CD14-positive monocyte (primary cell): ENCODE results near the gene CLIP4. TPM values are rescaled to one million over a fixed set of nuclear protein-coding genes. Genes with fewer than 3 reads are reported as not detected.

Source experiments
- DNase-seq, 3 donors: peaks; one replicate each; pipeline ENCODE4 v3.0.0-alpha.2; 2011 to 2022
- H2AFZ ChIP-seq: 2 replicates; pipeline ENCODE4 v1.6.0; 2012; ENCODE audit warnings: mild to moderate bottlenecking, low read depth, low read length, inconsistent platforms; ENCODE audit not compliant: insufficient read depth, poor library complexity, severe bottlenecking
- H3K27ac ChIP-seq, 2 donors: 1 replicate in 1 of 2; 2 replicates in 1 of 2; pipeline ENCODE4 v1.5.1; 2012 to 2013; ENCODE audit warnings: low read length in 2 of 2, control low read depth in 1 of 2, inconsistent platforms in 1 of 2, low read depth in 1 of 2, mild to moderate bottlenecking in 1 of 2
- H3K27me3 ChIP-seq, 2 donors: one replicate each; pipeline versions ENCODE4 v1.6.0 to v1.6.1; 2011 to 2013; ENCODE audit warnings: low read length in 2 of 2; ENCODE audit not compliant: control insufficient read depth in 2 of 2, insufficient read depth in 2 of 2
- H3K36me3 ChIP-seq, 2 donors: replicated peaks in 1 of 2; 1 replicate in 1 of 2; 2 replicates in 1 of 2; pipeline versions ENCODE4 v1.5.1 to v1.6.1; 2012 to 2013; ENCODE audit warnings: low read length in 2 of 2, control low read depth in 1 of 2, inconsistent platforms in 1 of 2, mild to moderate bottlenecking in 1 of 2; ENCODE audit not compliant: insufficient read depth in 2 of 2, control insufficient read depth in 1 of 2
- H3K4me1 ChIP-seq, 2 donors: 1 replicate in 1 of 2; 2 replicates in 1 of 2; pipeline versions ENCODE4 v1.5.1 to v1.6.1; 2012 to 2013; ENCODE audit warnings: low read length in 2 of 2, control low read depth in 1 of 2, inconsistent platforms in 1 of 2, mild to moderate bottlenecking in 1 of 2, moderate library complexity in 1 of 2; ENCODE audit not compliant: insufficient read depth in 2 of 2, control insufficient read depth in 1 of 2
- H3K4me2 ChIP-seq: replicated peaks from 2 replicates; pipeline ENCODE3; 2012; ENCODE audit warnings: low read length, moderate library complexity, mild to moderate bottlenecking; ENCODE audit not compliant: poor library complexity, severe bottlenecking; ENCODE audit errors: extremely low read depth
- H3K4me3 ChIP-seq, 3 experiments: fragments of 200-600 bp in 1 of 3; sonication (generic) in 1 of 3; replicated peaks in 1 of 3; 1 replicate in 2 of 3; 2 replicates in 1 of 3; pipeline ENCODE4 v1.5.1; 2011 to 2013; ENCODE audit warnings: low read length in 3 of 3, mild to moderate bottlenecking in 3 of 3, control low read depth in 2 of 3, low read depth in 2 of 3, inconsistent platforms in 1 of 3, moderate library complexity in 1 of 3
- H3K79me2 ChIP-seq: 2 replicates; pipeline ENCODE4 v1.6.0; 2012; ENCODE audit warnings: mild to moderate bottlenecking, control low read depth, inconsistent platforms, low read length, moderate library complexity; ENCODE audit not compliant: insufficient read depth
- H3K9ac ChIP-seq: 2 replicates; pipeline ENCODE4 v1.6.0; 2017; ENCODE audit warnings: low read length, mild to moderate bottlenecking; ENCODE audit not compliant: insufficient read depth, poor library complexity, severe bottlenecking
- H3K9me3 ChIP-seq, 2 donors: replicated peaks in 1 of 2; 1 replicate in 1 of 2; 2 replicates in 1 of 2; pipeline versions ENCODE4 v1.5.1 to v1.6.1; 2012 to 2013; ENCODE audit warnings: low read length in 2 of 2, control low read depth in 1 of 2; ENCODE audit not compliant: control insufficient read depth in 1 of 2, insufficient read depth in 1 of 2
- H4K20me1 ChIP-seq: 2 replicates; pipeline ENCODE4 v1.6.0; 2012; ENCODE audit warnings: mild to moderate bottlenecking, low read length, control low read depth, moderate library complexity; ENCODE audit not compliant: insufficient read depth
- H3K27ac Mint-ChIP-seq, 7 donors: one replicate each; pipeline ENCODE4 v1.8.0; 2020; ENCODE audit warnings: mild to moderate bottlenecking in 7 of 7, mixed read lengths in 7 of 7, moderate library complexity in 6 of 7, inconsistent platforms in 2 of 7
- H3K27me3 Mint-ChIP-seq, 3 donors: one replicate each; pipeline ENCODE4 v1.8.0; 2021 to 2022; ENCODE audit warnings: low read depth in 3 of 3, mild to moderate bottlenecking in 3 of 3, mixed read lengths in 3 of 3, moderate library complexity in 3 of 3, inconsistent platforms in 1 of 3
- H3K36me3 Mint-ChIP-seq, 2 donors: one replicate each; pipeline ENCODE4 v1.8.0; 2020; ENCODE audit warnings: mixed read lengths in 2 of 2, inconsistent platforms in 1 of 2, mild to moderate bottlenecking in 1 of 2
- H3K4me1 Mint-ChIP-seq: one replicate; pipeline ENCODE4 v1.8.0; 2020; ENCODE audit warnings: mild to moderate bottlenecking, mixed read lengths
- H3K4me3 Mint-ChIP-seq, 2 donors: one replicate each; pipeline ENCODE4 v1.8.0; 2020; ENCODE audit warnings: mild to moderate bottlenecking in 2 of 2, mixed read lengths in 2 of 2, moderate library complexity in 1 of 2
- H3K9me3 Mint-ChIP-seq, 7 donors: one replicate each; pipeline ENCODE4 v1.8.0; 2020 to 2022; ENCODE audit warnings: mixed read lengths in 7 of 7, mild to moderate bottlenecking in 6 of 7, moderate library complexity in 6 of 7, inconsistent platforms in 2 of 7
- WGBS: methylation state at CpG from one replicate; pipeline ENCODE4 v1.1.5; 2013; ENCODE audit warnings: missing lambda C conversion rate; ENCODE audit not compliant: insufficient coverage; 5-methylcytosine and 5-hydroxymethylcytosine counted together
- intact Hi-C, 2 donors: fragments of 100-400 bp; cut with micrococcal nuclease; formaldehyde crosslinking; loops; one replicate each; pipeline versions ENCODE4 v1.15.0 to v1.15.1; 2023
- polyA plus RNA-seq, 3 donors: library from polyadenylated mRNA; depleted of rRNA in 1 of 3; unstranded in 2 of 3; stranded (reverse) in 1 of 3; fragments of 300-500 nt in 2 of 3; fragments of >200 nt in 1 of 3; fragmentation: Illumina TruSeq in 2 of 3; gene quantifications; 1 replicate in 2 of 3; 2 replicates in 1 of 3; pipeline ENCODE4 v1.2.3, GENCODE V29; 2012 to 2021
- TF ChIP-seq, protein P1 (sequence below): fragments of 200-600 bp; IDR thresholded peaks from one replicate; pipeline ENCODE4 v1.8.0; 2022; ENCODE audit warnings: antibody characterized with exemption, mild to moderate bottlenecking

Gene CLIP4
- polyA plus RNA-seq, 3 donors = 19.6 to 29.8 (median 21.7) TPM

DNA sequence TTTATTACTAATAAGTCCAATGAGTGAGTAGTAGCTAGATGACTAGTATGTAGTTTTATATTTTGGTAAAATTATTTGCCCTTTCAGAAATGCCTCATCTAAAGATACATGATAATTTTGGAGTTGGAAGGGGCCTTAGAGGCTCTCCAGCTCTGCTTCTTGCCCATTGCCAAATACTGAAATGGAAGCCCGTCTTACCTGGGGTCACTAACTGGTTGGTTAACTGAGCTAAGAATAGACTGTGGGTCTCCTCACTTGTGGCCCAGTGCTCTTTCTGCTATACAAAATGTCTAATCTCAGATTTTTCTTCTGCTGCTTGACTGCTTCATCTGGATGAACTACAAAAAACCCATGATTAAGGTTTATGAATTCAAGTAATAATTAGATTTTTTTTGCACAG lies 67.1 kb downstream of the CLIP4 start:
- Histone ChIP-seq H3K9me3 (peaks cover 0 to 2% of the 10 kb centered on the region in 2 donors), H3K9ac (no peak overlapping the region), H3K4me3 (no peak overlapping the region), H2AFZ (no peak overlapping the region), H3K27me3 (no peaks in the 10 kb centered on the region), H4K20me1 (no peaks in the 10 kb centered on the region), H3K4me1 (no peaks in the 10 kb centered on the region), H3K79me2 (no peaks in the 10 kb centered on the region), H3K36me3 (peaks cover 15 to 25% of the 10 kb centered on the region in 2 donors), H3K4me2 (no peak overlapping the region), H3K27ac (no peak overlapping the region)
- peaks cover 0 to 2% (median under 1%) of the 10 kb centered on the region in 7 donors for H3K9me3 Mint-ChIP-seq
- no peaks in the 10 kb centered on the region for H3K27me3 Mint-ChIP-seq
- peaks cover 22 to 35% of the 10 kb centered on the region in 2 donors for H3K36me3 Mint-ChIP-seq
- TF ChIP-seq, protein P1, sequence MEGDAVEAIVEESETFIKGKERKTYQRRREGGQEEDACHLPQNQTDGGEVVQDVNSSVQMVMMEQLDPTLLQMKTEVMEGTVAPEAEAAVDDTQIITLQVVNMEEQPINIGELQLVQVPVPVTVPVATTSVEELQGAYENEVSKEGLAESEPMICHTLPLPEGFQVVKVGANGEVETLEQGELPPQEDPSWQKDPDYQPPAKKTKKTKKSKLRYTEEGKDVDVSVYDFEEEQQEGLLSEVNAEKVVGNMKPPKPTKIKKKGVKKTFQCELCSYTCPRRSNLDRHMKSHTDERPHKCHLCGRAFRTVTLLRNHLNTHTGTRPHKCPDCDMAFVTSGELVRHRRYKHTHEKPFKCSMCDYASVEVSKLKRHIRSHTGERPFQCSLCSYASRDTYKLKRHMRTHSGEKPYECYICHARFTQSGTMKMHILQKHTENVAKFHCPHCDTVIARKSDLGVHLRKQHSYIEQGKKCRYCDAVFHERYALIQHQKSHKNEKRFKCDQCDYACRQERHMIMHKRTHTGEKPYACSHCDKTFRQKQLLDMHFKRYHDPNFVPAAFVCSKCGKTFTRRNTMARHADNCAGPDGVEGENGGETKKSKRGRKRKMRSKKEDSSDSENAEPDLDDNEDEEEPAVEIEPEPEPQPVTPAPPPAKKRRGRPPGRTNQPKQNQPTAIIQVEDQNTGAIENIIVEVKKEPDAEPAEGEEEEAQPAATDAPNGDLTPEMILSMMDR = no peak
- DNase-seq = no peak
- no peak overlapping the region for H3K4me3 Mint-ChIP-seq
- WGBS = no CpG with 5 or more reads among the region's 1 CpG
- intact Hi-C loops = no loop called here
- H3K27ac Mint-ChIP-seq = no peak overlapping the region
- H3K4me1 Mint-ChIP-seq = no peaks in the 10 kb centered on the region

DNA sequence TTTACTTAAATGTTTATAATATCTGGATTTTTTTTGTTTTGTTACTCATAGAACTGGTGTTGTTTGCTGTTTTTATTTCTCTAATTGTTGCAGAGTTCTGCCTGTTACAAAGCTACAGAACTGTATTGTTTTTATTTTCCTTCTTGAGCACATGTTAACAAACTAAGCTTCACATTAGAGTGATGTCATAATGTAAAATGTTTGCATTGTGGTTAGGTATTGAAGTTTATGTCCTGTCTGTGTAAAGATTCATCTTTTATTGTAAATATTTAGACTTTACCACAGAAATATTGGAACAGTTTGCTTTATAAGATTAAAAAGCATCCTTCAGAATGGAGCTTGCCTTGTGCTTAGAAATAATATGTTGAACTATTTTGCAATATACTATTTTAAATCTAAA lies 67.7 kb downstream of the CLIP4 start:
- Mint-ChIP-seq H3K4me1 (no peaks in the 10 kb centered on the region), H3K4me3 (no peak overlapping the region), H3K27ac (no peak overlapping the region), H3K27me3 (no peaks in the 10 kb centered on the region), H3K9me3 (peaks cover 3 to 6% (median 5%) of the 10 kb centered on the region in 7 donors), H3K36me3 (peaks cover 26 to 40% of the 10 kb centered on the region in 2 donors)
- Histone ChIP-seq H3K36me3 (peaks cover 15 to 27% of the 10 kb centered on the region in 2 donors), H3K27ac (no peak overlapping the region), H2AFZ (no peak overlapping the region), H4K20me1 (no peaks in the 10 kb centered on the region), H3K4me1 (no peaks in the 10 kb centered on the region), H3K4me3 (no peak overlapping the region), H3K79me2 (no peaks in the 10 kb centered on the region), H3K9me3 (peaks cover 0 to 5% of the 10 kb centered on the region in 2 donors), H3K9ac (no peak overlapping the region), H3K4me2 (no peak overlapping the region), H3K27me3 (no peaks in the 10 kb centered on the region)
- no peak for DNase-seq
- intact Hi-C loops = no loop called here
- TF ChIP-seq, protein P1 = no peak
